GM20000 (cell line): Measurements from ENCODE around the gene ECM1.

ENCODE experiments used
- DNase-seq: peaks from one replicate; pipeline ENCODE4 v3.0.0; 2012; ENCODE audit warnings: low spot score
- CTCF ChIP-seq: IDR thresholded peaks from 2 replicates; pipeline ENCODE4 v1.5.1; 2012; ENCODE audit warnings: mild to moderate bottlenecking, control low read depth; ENCODE audit errors: extremely low read depth, missing control alignments

Gene ECM1

DNA sequence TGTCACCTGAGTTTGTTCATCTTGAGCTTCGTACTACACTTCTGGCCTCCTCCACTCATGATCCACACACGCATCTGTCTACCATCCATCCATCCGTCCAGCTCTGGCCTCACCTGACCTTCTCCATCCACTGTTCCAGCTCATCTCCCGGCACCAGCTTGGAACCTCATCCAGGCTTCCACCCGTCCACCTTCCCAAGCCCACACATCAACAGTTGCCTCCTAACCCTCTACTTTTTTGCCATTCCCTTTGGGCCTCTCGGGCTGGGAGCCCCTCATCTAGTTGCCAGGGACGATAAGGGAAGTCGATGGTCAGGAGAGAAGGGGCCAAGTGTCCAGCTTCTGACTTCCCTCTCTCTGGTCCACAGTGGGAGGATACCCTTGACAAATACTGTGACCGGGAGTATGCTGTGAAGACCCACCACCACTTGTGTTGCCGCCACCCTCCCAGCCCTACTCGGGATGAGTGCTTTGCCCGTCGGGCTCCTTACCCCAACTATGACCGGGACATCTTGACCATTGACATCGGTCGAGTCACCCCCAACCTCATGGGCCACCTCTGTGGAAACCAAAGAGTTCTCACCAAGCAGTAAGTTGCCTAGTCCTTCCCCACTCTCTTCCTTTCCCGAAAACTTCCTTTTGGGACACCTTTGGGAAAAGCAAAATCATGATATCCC lies 4.2 kb downstream of the ECM1 start:
- no peak for DNase-seq
- TF ChIP-seq CTCF = no peak

DNA sequence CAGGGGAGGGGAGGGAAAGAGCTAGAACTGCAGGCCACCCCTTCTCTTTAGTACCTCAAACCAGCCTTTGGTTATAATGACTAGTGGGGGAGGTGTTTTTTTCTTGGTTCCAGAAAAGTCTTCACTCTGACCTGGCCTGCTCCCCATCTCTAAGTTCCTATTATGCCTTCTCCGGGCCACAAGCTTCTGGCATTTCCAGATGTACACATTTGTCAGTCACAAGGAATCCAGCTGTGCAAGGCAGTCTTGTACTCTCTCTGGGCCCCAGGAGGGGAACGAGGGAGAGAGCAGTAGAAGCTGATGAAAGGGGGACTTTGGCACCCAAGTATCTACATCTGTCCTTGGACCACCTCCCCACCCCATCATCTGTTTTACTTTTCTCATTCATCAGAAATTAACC lies 4.9 kb downstream of the ECM1 start:
- no peak for DNase-seq
- no peak for TF ChIP-seq CTCF

DNA sequence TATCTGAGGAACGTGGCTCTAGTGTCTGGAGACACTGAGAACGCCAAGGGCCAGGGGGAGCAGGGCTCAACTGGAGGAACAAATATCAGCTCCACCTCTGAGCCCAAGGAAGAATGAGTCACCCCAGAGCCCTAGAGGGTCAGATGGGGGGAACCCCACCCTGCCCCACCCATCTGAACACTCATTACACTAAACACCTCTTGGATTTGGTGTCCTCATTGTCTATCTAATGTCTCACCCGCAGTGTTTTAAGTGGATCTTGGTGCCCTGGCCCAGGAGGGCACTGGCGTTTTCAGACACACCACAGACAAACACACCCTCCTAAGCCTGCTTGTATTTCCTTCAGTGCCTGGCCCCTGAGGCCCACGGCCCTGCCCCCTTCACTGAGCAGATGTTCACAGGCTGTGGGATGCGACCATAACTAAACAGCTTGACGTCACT lies 5.5 kb downstream of the ECM1 start:
- DNase-seq = no peak
- TF ChIP-seq CTCF = no peak

DNA sequence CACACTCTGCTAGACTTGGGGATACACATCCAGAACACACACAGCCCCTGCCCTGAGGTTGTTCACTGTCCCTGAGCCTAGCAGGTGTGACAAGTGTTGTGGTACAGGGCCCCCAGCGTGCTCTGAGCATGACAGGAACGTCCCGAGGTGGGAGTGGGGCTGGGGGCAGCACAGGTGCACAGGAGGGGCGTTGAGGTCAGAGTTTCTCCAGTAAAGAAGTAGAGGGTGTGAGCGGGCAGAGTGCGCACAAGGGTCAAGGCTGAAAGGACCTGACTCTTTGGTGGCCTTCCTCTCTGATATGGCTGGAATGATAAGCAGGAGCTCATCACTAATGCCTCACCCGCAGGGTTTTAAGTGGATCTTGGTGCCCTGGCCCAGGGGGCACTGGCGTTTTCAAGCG lies 6.4 kb downstream of the ECM1 start:
- TF ChIP-seq CTCF = no peak
- DNase-seq = no peak

GRCh38 chr1:150514913-150515327 lies 7.0 kb downstream of the ECM1 start:
- DNase-seq = no peak
- TF ChIP-seq CTCF = no peak

DNA sequence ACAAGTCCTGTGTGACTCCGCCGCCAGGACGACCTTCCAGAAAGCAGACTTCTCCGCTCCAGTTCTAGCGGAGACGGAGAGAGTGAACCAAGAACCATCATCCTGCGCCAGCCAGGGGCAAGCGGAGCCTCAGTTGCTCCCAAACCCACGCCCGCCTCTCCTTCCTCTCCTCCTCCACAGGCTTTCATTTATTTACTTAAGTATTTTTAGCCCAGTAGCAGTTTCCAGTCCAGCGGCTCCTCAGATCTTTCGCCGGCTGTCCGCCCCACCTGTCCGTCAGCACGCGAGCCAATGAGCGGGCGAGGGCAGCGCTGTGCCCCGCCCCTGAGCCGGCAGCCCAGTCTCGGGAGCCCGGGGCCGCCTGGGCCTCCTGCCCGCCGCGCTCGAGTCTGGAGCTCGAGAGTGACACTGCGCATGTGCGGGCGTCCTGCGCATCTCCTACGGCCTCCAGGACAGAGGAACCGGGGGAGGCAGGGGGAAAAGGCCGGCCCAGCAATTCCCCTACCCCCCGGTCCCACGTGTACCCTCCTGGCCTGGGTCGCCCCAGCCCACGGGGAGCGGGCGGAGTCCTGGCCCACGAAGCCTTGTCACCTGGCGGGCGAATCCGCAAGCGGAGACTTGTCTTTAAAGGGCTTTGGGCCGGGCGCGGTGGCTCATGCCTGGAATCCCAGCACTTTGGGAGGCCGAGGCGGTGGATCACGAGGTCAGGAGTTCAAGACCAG lies 7.6 kb downstream of the ECM1 start, which contains the start of gene FALEC:
Gene FALEC, plus strand, starts transcription at position 425 of the 722 bp plus-strand sequence.
- no peak for TF ChIP-seq CTCF
- DNase-seq = peak; percentile 97

DNA sequence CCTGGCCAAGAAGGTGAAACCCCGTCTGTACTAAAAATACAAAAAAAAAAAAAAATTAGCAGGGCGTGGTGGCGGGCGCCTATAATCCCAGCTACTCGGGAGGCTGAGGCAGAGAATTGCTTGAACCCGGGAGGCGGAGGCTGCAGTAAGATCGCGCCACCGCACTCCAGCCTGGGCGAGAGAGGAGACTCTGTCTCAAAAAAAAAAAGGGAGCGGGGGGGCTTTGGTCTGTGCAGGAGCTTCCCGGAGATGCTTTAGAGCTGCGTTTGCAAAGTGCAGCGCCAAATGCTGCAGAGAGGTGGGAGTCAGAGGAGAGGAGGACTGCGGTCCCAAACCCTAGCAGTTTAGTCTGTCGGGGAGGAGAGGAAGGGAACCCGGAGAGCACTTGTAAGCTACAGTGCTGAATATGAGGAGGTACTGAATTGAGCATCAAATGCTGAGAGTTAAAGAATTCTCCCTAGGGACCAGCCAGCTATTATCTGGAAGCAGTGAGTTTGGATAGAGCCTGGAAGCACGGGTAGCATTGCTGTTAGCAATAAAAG lies 8.2 kb downstream of the ECM1 start:
- DNase-seq = no peak
- TF ChIP-seq CTCF = no peak
